SJSA1 (cell line): ENCODE data around the gene ICOS. TPM values are rescaled to one million over a fixed set of nuclear protein-coding genes. Genes with fewer than 3 reads are reported as not detected.

Source experiments
- total RNA-seq: library from RNA; depleted of rRNA; stranded (reverse); fragments of >200 nt; shearing (Covaris generic); gene quantifications from 2 replicates; pipeline ENCODE4 v1.2.3, GENCODE V29; 2014; rRNA removed

The ICOS gene
- total RNA-seq, 1 experiment from 2014 or later: not detected

Other genes with a start within 250 kb of the ICOS start
- gene CD28, start 230.1 kb upstream of the ICOS start, total RNA-seq: not detected in 2 replicates
- not detected in 2 replicates for gene CTLA4, start 69.0 kb upstream of the ICOS start, total RNA-seq